Stimulated activated CD8-positive, alpha-beta memory T cell treated with anti-CD3 and anti-CD28 coated beads, Interleukin-4, amount 100 ng/mL, for 24 hours (primary cell): Measurements from ENCODE around the gene CACNA1D.
"Not testable (repeated sequence)": the region's sequence is repeated elsewhere in the genome, so short reads cannot be mapped to it uniquely, and the experiment has no call there.

Experiments used
- DNase-seq: peaks from one replicate; pipeline ENCODE4 v3.0.0-alpha.2; 2020; ENCODE audit warnings: low read depth

The CACNA1D gene

DNA sequence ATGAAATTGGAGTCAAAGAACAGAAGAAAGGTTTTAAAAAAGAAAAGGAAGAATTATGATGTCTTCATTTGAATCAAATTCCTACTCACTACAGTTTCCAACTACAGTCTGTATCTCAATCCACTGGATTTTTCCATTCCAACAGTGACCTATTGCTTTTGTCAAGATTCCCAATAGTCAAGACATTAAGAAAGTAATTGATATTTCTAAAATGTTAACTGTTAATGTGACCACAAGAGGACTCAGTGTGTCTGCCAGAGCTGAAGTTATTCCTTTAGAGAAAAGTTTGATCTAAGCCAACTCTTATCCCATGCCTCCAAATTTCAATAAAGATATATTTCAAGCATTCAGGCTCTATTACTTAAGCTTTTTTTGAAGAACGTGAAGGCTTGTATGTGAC is 163.2 kb downstream of the CACNA1D start:
- DNase-seq, result no peak

DNA sequence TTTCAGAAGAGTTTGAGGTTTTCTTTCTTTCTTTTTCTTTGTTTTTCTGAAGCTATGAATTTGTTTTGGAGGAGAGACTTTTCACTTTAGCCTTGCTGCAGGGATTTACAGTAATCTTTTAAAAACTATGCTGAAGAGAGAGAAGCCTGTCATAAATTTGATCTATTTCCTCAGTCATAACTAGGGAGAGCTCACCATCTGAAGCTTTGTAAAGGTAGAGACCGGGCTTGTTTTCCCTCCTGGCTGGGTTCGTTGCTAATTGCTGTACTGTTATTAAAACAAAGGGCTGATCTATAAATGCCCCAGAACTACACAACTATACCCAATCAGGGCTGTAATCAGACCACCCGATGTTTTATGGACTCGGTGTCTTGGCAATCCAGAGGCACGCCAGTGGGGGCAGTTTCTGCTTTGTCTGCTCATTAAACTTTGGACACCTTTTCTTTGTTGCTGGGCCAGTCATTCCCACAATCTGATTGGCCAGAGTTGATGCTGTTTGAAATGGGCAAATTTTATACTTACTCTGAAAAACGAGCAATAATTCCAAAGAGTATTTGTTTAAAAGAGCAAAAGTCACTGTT is 164.3 kb downstream of the CACNA1D start:
- no peak for DNase-seq

GRCh38 chr3:53659996-53660395 is 165.6 kb downstream of the CACNA1D start:
- DNase-seq, result no peak

GRCh38 chr3:53661480-53661879 is 167.1 kb downstream of the CACNA1D start:
- DNase-seq, result no peak

GRCh38 chr3:53664812-53665211 is 170.4 kb downstream of the CACNA1D start:
- not testable (repeated sequence) for DNase-seq

DNA sequence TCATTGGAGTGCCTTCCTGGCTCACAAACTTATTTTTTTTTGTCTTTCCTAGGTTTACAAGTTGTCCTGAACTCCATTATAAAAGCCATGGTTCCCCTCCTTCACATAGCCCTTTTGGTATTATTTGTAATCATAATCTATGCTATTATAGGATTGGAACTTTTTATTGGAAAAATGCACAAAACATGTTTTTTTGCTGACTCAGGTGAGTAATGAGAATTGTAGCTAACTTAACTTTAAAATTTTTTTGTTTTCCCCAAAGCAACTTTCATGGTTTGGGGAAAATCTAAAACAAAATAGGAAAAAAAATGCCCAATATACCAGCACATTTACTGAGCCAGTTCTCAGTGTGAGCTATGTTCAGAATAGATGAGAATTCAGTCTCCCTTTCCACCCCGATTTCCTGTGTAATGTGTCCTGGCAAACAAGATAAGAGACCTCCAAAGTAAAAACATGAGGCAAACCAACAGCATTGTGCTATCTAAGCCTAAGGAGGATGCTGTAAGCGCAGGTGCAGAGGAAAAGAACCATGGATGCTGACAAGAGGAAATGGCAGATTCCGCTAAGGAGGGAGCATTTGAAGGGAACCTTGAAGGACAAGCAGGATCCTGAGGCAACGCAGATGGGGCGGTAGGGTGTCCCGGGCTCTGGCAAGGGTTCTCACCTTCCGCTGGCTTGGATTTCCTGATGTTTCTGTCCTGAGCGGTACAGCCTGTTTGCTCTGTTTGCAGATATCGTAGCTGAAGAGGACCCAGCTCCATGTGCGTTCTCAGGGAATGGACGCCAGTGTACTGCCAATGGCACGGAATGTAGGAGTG is 171.4 kb downstream of the CACNA1D start:
- no peak for DNase-seq

DNA sequence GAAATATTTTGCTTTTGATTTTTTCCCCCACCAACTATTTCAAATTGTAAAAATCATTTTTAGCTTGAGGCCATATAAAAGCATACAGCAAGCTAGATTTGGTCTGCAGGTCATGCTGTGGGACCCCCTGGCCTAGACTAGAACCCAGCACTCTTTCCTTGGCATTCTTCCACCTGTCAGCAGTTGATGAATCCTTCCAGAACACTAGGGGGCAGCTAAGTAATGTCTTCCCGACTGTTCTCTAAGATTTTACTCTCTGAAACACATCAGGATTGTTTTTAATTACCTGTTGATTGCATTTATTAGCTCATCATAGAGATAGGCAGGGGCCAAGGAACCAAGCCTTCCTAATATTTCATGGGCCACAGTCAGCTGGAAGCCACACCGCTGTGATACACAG is 174.5 kb downstream of the CACNA1D start:
- DNase-seq, result no peak

DNA sequence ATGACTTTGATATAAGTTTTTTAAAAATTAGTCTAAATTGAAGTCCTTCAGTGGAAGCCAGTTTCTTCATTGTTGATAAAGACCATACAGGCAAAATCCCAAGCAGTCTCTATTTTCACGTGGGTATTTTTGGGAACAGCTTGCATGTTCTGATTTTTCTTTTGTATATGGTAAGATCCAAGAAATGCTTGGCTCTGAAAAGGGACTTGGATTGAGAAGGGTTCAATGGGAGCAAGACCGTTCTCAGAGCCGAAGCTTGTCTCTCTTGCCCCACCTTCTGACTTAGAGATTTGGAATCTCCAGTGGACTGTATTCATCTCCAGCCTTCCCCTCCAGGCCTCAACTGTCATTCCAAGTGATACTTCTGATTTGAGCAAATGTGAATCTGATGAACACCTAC is 176.3 kb downstream of the CACNA1D start:
- DNase-seq, result no peak

GRCh38 chr3:53671192-53671960 is 177.0 kb downstream of the CACNA1D start:
- DNase-seq, result no peak

- no peak for DNase-seq
Observed at GRCh38 chr3:53671961-53672299, 177.5 kb downstream of the CACNA1D start.

DNA sequence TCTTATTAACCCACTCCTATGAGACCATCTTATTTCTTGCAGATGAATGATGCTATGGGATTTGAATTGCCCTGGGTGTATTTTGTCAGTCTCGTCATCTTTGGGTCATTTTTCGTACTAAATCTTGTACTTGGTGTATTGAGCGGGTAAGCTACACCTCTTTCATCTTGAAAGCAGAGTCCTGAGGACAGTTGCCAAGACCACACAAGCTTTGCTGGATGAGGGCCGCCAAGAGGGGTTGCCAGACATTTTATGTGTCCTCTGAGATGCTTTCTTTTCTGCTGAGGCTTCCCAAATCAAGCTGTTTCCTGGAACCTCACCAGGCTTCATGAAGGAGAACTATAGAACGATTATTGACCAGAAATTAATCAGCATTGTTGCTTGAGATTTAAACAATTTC is 178.6 kb downstream of the CACNA1D start:
- no peak for DNase-seq

GRCh38 chr3:53673722-53674350 is 179.4 kb downstream of the CACNA1D start:
- DNase-seq, result no peak

DNA sequence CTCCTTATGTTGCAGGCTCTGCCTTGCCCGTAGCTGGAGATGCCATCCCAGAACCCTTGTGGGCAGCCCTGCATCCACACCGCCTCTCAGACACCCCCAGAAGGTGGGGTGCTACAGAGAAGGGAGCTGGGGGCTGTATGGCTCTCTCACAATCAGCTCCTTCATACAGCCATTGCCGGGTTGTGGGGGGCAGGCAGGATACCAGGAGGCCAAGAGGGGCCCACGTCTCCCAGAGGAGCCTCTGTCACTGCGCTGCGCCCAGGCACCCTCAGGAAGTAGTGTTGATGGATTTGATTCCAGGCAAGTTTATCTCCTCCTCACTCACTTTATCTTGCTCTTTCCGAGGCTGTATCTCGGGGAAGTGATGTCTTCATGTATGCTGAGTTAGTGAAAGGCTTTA is 180.2 kb downstream of the CACNA1D start:
- DNase-seq, result no peak

- no peak for DNase-seq
Observed at GRCh38 chr3:53675022-53675697, 180.7 kb downstream of the CACNA1D start.

DNA sequence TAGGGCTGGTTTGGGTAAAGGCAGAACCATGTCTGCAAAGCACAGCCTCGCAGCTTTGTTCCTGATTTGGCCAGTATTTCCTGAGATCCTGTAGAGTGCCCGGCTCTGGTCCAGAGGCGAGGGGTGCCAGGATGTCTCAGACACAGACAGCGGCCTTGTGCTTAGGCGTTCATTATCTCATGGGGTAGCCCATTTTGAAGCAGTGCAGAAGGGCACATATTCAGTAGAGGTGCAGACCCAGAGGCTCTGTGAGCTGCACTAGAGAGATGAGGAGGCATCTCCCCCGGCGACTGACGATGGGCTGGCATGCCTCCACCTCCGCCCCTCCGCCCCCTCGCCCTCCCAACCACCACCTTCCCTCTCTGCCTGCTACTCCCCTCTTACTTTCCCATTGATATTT is 181.5 kb downstream of the CACNA1D start:
- DNase-seq, result no peak

DNA sequence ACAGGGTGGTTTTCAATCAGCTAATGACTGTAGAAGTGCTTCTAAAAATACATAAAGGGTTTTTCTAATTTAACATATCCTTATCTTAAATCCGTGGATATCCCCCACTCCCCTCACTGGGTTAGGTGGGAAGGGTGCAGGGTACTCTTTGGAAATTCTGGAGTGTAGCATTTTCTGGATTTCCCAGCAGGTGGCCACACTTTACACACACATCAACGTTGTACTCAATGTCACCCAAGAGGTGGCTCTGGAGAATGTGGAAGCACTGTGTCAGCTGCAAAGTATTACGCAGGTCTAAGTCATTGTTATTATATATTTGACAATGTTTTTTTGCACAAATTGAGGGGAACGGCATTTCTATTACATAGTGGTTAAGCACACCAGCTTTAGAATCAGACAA is 183.0 kb downstream of the CACNA1D start:
- no peak for DNase-seq

GRCh38 chr3:53680028-53680427 is 185.6 kb downstream of the CACNA1D start:
- no peak for DNase-seq

DNA sequence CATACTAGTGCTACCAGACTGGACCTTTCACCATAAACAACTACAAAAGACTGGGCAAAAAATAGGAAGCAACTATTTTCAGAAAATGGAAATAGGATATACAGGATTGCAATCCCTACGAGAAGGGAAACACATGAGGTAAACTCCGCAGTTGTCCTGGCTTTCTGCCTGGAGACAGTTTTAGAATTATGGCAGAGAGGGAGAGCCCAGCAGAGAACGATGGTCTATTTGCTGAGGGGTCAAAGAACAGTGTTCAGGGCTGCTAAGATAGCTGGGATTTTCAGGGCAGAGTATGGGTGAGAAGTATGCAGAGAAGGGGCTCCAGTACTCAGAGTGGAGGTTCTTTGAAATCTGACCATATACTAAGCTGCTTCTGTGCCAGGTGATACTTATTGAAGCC is 188.4 kb downstream of the CACNA1D start:
- no peak for DNase-seq

DNA sequence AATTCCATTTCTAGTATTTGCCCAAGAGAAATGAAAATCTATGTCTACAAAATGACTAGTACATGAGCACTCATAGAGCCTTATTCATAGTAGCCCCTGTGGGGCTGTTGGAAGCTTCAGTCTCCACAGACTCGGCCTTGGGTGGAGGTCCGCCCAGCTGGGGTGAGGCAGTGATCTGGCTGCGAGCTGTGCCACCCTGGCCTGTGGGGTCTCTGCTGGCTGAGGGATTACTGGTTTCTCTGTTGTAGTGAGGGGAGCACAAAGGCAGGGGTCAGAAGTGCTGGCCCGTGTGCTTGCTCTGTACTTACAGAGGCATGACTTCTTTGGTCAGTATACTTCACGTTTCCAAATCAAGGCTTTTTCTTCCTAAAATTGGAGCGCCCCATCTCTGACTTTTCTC is 193.7 kb downstream of the CACNA1D start:
- DNase-seq, result no peak

- DNase-seq, result no peak
Observed at GRCh38 chr3:53688989-53689388, 194.6 kb downstream of the CACNA1D start.

GRCh38 chr3:53689681-53690080 is 195.3 kb downstream of the CACNA1D start:
- no peak for DNase-seq

GRCh38 chr3:53690521-53690920 is 196.1 kb downstream of the CACNA1D start:
- DNase-seq, result no peak
